ENCODE results near the gene RALGDS.

RALGDS gene

GRCh38 chr9:133054966-133055365, 66.1 kb downstream of the RALGDS start:
- Histone ChIP-seq H3K4me3 (ENCODE audit: low read length) (no peak overlapping the region), H2AFZ (ENCODE audit: low read depth, low read length) (no peak overlapping the region), H3K27ac (ENCODE audit: low read length) (no peak overlapping the region), H3K9ac (ENCODE audit: low read length) (no peak overlapping the region), H3K4me1 (ENCODE audit: low read length) (no peaks in the 10 kb centered on the region), H3K79me2 (ENCODE audit: low read length) (no peaks in the 10 kb centered on the region), H4K20me1 (ENCODE audit: insufficient read depth, low read length) (no peaks in the 10 kb centered on the region; the same call in 1 of the 2 replicates), H3K4me2 (ENCODE audit: low read length) (no peak overlapping the region), H3K9me3 (ENCODE audit: insufficient read depth, low read length) (no peaks in the 10 kb centered on the region), H3K36me3 (replicated peaks; ENCODE audit: low read depth, low read length) (peaks cover 28% of the 10 kb centered on the region), H3K27me3 (ENCODE audit: low read depth, low read length) (no peaks in the 10 kb centered on the region)
- TF ChIP-seq EZH2phosphoT487 (IDR thresholded peaks at IDR 0.05; ENCODE audit: low read depth): no peak
- TF ChIP-seq, protein P1, sequence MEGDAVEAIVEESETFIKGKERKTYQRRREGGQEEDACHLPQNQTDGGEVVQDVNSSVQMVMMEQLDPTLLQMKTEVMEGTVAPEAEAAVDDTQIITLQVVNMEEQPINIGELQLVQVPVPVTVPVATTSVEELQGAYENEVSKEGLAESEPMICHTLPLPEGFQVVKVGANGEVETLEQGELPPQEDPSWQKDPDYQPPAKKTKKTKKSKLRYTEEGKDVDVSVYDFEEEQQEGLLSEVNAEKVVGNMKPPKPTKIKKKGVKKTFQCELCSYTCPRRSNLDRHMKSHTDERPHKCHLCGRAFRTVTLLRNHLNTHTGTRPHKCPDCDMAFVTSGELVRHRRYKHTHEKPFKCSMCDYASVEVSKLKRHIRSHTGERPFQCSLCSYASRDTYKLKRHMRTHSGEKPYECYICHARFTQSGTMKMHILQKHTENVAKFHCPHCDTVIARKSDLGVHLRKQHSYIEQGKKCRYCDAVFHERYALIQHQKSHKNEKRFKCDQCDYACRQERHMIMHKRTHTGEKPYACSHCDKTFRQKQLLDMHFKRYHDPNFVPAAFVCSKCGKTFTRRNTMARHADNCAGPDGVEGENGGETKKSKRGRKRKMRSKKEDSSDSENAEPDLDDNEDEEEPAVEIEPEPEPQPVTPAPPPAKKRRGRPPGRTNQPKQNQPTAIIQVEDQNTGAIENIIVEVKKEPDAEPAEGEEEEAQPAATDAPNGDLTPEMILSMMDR (IDR thresholded peaks at IDR 0.05; ENCODE audit: low read depth, low read length): no peak

- no peak overlapping the region for H3K4me2 ChIP-seq (ENCODE audit: low read length)
- no peaks in the 10 kb centered on the region; the same call in 1 of the 2 replicates for H4K20me1 ChIP-seq (ENCODE audit: insufficient read depth, low read length)
- H3K4me3 ChIP-seq (ENCODE audit: low read length): no peak overlapping the region
- H3K27me3 ChIP-seq (ENCODE audit: low read depth, low read length): no peaks in the 10 kb centered on the region
- H3K36me3 ChIP-seq (replicated peaks; ENCODE audit: low read depth, low read length): peaks cover 33% of the 10 kb centered on the region
- no peaks in the 10 kb centered on the region for H3K79me2 ChIP-seq (ENCODE audit: low read length)
- H2AFZ ChIP-seq (ENCODE audit: low read depth, low read length): no peak overlapping the region
- TF ChIP-seq, protein P1 (IDR thresholded peaks at IDR 0.05; ENCODE audit: low read depth, low read length): no peak
- no peak for TF ChIP-seq EZH2phosphoT487 (IDR thresholded peaks at IDR 0.05; ENCODE audit: low read depth)
- no peaks in the 10 kb centered on the region for H3K9me3 ChIP-seq (ENCODE audit: insufficient read depth, low read length)
- no peak overlapping the region for H3K9ac ChIP-seq (ENCODE audit: low read length)
- no peak overlapping the region for H3K27ac ChIP-seq (ENCODE audit: low read length)
- no peaks in the 10 kb centered on the region for H3K4me1 ChIP-seq (ENCODE audit: low read length)
These were observed 66.7 kb downstream of the RALGDS start for GRCh38 chr9:133054194-133054890.

- Histone ChIP-seq H3K4me3 (ENCODE audit: low read length) (no peak overlapping the region), H2AFZ (ENCODE audit: low read depth, low read length) (no peak overlapping the region), H3K4me2 (ENCODE audit: low read length) (no peak overlapping the region), H4K20me1 (ENCODE audit: insufficient read depth, low read length) (no peaks in the 10 kb centered on the region; the same call in 1 of the 2 replicates), H3K36me3 (replicated peaks; ENCODE audit: low read depth, low read length) (peaks cover 37% of the 10 kb centered on the region), H3K9ac (ENCODE audit: low read length) (no peak overlapping the region), H3K27me3 (ENCODE audit: low read depth, low read length) (no peaks in the 10 kb centered on the region), H3K4me1 (ENCODE audit: low read length) (no peaks in the 10 kb centered on the region), H3K9me3 (ENCODE audit: insufficient read depth, low read length) (no peaks in the 10 kb centered on the region), H3K27ac (ENCODE audit: low read length) (no peak overlapping the region), H3K79me2 (ENCODE audit: low read length) (no peaks in the 10 kb centered on the region)
- TF ChIP-seq EZH2phosphoT487 (IDR thresholded peaks at IDR 0.05; ENCODE audit: low read depth): no peak
- TF ChIP-seq, protein P1 (IDR thresholded peaks at IDR 0.05; ENCODE audit: low read depth, low read length): no peak
These were observed 69.0 kb downstream of the RALGDS start for GRCh38 chr9:133051966-133052539.

DNA sequence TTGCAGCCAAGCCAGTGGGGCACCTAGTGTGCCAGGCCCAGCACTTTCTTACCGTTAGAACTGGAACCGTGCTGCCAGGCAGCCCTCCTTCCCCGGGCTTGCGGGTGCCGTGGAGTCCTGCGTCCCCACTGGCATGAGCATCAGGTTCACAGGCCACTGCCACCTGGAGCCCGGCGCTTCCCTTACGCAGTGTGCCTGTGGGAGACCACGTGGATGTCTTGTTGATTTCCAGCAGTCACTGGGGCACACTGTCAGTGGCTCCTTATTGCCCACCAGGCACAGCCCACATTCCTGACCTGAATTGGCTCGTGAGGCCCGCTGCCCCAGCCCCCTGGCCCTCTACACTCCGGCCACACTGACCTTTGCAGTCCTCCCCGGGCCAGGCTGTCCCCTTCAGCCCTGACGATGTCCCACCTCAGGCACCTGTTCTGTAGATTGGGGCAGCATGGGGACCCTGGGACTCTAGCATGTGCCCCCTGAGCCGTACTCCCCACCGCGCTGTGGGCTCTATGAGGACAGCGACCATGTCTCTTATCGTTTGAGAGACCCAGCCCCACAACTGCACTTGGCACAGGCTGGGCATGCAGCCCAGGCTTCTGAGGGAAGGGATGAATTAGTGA, 69.6 kb downstream of the RALGDS start:
- TF ChIP-seq EZH2phosphoT487 (IDR thresholded peaks at IDR 0.05; ENCODE audit: low read depth): no peak
- TF ChIP-seq, protein P1 (IDR thresholded peaks at IDR 0.05; ENCODE audit: low read depth, low read length): no peak
- Histone ChIP-seq H3K4me1 (ENCODE audit: low read length) (no peaks in the 10 kb centered on the region), H4K20me1 (ENCODE audit: insufficient read depth, low read length) (no peaks in the 10 kb centered on the region; the same call in 1 of the 2 replicates), H3K36me3 (replicated peaks; ENCODE audit: low read depth, low read length) (peaks cover 41% of the 10 kb centered on the region), H3K79me2 (ENCODE audit: low read length) (no peaks in the 10 kb centered on the region), H3K4me3 (ENCODE audit: low read length) (no peak overlapping the region), H3K27ac (ENCODE audit: low read length) (no peak overlapping the region), H3K9me3 (ENCODE audit: insufficient read depth, low read length) (no peaks in the 10 kb centered on the region), H3K27me3 (ENCODE audit: low read depth, low read length) (no peaks in the 10 kb centered on the region), H3K4me2 (ENCODE audit: low read length) (no peak overlapping the region), H2AFZ (ENCODE audit: low read depth, low read length) (no peak overlapping the region), H3K9ac (ENCODE audit: low read length) (no peak overlapping the region)
